HG03175 (cell line): ENCODE results near the gene C12orf42.

Experiments used
- ATAC-seq: cut with Tn5 transposase; IDR thresholded peaks from one replicate; pipeline ENCODE4 v1.9.1; 2021; ENCODE audit warnings: mild to moderate bottlenecking, moderate library complexity; ENCODE audit not compliant: unreplicated experiment

The C12orf42 gene

GRCh38 chr12:103495469-103496456 is at the start of gene C12orf42:
Gene C12orf42, minus strand, starts transcription at chr12:103495968. Its CDS starts 17,542 bp downstream, at chr12:103478426.
- ATAC-seq: peak; percentile 81

DNA sequence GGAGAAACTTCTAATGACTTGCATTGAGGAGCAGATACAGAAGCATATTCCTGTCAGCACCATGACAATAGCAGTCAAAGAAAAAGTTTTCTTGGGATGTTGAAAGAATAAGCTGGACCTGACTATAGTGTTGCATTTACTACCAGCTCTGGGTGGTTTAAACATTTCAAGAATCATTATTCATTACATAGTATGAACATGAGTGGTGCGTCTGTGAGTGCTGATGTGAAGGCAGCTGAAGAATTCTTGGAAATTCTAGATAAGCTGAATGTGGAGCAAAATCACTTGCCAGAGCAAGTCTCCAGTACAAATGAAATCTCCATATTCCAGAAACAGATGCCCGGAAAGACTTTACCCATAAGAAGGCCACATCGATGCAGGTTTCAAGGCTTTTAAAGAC is 46.3 kb upstream of the C12orf42 start:
- no peak for ATAC-seq

DNA sequence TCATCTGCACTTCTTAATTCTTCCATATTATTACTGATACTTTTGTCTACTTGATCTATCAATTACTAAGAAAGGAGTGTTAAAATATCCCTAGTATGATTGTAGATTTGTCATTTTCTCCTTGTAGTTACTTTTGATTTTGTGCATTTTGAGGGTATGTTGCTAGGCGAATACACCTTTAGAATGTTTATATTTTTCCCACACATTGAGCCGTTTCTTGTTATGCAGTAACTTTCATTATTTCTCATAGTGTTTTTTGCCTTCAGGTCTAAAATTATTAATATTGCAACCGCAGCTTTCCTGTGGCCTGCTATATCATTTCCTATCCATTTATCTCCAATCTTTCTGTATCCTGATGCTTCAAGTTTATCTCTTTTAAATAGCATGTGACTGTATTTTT is 44.6 kb upstream of the C12orf42 start:
- no peak for ATAC-seq

- ATAC-seq: no peak
Observed at GRCh38 chr12:103538397-103538796, 42.6 kb upstream of the C12orf42 start.

GRCh38 chr12:103530307-103531066 is 34.7 kb upstream of the C12orf42 start:
- no peak for ATAC-seq

DNA sequence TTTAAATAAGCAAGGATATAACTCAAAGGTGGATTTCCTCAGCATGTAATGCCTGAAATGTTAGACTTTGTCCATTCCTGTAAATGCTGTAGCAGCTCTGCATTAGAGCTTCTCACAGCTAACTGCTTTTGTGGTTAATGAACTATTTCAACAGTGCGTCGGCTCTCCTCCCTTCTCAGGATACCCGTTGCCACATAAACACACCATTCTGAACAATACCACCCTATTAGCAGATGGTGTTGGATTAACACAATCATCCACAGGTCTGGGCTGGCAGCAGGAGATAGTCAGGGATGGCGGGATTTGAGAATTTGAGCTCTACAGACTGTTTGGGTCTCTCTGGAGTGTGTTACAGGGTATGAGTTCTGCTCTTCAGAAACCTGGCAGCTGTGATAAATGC is 33.5 kb upstream of the C12orf42 start:
- ATAC-seq: no peak

DNA sequence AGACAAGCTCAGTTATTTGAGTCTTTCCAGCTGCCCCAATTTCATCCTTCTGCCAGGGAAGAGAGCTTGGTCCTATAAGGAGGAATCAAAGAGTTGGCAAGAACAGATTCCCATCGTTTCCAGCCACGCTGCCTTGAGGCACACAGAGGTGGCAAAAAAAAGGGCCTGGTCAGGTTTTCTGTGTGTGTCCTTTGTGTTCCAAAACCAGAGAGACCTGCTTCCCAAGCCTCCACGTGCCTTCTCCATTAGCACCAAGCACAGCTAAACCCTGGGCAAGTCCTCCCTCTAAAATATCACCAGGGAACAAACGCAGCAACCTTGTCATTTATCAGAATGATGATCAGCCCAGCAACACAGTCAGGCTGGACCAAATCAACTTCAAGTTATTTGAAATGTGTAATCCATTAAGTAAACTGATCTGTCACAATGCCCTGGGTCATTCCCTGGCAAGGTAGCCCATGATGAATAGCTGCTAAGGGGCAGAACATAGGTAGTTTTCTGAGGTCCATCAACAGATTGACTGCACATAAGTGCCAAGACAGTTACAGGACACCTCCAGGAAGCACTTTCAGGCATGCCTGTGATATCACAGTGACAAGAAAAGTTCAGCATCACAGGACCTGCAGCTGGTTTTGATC is 28.6 kb upstream of the C12orf42 start:
- no peak for ATAC-seq

- no peak for ATAC-seq
Observed at GRCh38 chr12:103523771-103524170, 28.0 kb upstream of the C12orf42 start.

GRCh38 chr12:103520686-103521215 is 25.0 kb upstream of the C12orf42 start:
- ATAC-seq: no peak

DNA sequence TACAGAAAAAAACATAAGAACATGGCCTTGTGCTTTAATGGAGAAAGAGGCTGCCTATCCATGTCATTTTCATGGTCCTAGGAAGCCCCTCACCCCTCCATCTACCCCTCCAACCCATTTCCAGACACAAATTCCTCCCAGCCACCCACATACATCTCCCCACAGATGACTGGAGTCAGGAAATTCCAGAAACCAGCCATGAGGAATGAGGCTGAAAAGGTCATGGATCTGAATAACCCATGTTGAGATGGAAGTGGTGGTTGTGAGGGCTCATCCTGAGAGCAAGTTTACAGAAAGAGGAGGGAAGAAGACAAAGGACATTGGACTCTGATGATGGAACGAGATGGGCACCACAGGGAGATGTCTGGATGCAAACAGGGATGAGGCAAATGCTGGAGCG is 23.9 kb upstream of the C12orf42 start:
- ATAC-seq: no peak

GRCh38 chr12:103518899-103519298 is 23.1 kb upstream of the C12orf42 start:
- no peak for ATAC-seq

GRCh38 chr12:103517161-103517560 is 21.4 kb upstream of the C12orf42 start:
- ATAC-seq: no peak

- no peak for ATAC-seq
Observed at GRCh38 chr12:103515341-103515740, 19.6 kb upstream of the C12orf42 start.

DNA sequence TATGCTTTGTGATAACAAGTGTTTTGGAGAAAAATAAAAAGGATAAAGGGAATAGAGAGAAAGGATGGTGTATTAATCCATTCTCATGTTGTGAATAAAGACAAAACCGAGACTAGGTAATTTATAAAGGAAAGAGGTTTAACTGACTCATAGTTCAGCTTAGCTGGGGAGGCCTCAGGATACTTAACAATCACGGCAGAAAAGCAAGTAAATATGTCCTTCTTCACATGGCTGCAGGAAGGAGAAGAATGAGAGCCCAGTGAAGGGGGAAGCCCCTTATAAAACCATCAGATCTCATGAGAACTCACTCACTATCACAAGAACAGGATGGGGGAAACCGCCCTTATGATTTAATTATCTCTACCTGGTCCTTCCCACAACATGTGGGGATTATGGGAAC is 18.1 kb upstream of the C12orf42 start:
- no peak for ATAC-seq

DNA sequence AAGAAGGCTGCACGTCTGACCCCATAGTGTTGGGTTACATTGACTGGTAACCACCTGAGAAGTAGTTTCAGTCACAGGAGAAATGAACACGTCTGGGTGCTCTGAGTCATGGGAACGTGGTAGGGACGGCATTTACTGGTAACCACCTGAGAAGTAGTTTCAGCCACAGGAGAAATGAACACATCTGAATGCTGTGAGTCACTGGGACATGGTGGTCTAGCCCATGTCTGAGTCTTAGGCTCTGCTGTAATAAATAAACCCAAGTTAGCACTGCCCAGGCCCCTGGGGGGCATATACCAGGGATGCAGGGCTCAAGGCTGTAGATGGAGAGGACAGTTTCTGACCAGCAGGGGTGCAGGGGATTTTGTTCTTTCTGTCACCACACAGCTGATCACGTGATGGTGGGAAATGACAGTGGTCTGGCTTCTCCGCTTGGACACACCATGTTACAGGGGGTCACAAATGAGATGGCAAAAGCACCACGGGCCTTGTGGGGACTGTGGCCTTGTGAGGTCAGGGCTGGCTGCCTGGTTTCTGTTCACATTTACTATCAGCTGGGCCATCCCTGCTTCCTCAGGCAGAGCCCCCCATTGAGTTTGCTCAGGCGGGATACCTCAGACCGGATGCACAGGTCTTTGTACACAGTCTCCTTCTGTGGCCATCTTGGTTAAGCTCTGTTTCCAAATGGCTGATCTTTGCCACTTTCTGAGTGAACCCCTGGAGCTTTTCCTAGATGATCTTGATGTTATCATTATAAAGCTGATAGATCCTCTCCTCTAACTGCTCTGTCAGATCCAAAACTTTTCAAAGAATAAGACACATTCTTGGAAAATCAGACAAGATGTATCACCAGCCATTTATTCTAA is 9.8 kb upstream of the C12orf42 start:
- ATAC-seq: peak; percentile 94

DNA sequence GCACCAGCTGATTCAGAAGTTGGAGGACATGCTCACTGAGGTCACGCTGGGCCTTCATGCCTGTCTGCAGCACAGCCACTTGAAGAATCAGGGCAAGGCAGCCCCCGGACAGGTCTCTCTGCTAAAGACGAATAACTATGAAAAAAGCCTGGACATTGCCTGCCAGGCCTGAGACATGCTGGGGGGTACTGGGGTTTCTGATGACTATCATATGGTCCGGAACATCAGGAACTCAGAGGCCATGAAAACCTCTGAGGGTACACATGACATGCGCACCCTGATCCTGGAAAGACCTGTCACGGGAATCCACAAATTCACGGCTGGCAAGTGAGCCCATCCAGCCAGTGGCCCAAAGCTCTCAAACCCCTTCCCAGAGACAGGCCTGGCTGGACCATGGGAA is 8.8 kb upstream of the C12orf42 start:
- no peak for ATAC-seq

DNA sequence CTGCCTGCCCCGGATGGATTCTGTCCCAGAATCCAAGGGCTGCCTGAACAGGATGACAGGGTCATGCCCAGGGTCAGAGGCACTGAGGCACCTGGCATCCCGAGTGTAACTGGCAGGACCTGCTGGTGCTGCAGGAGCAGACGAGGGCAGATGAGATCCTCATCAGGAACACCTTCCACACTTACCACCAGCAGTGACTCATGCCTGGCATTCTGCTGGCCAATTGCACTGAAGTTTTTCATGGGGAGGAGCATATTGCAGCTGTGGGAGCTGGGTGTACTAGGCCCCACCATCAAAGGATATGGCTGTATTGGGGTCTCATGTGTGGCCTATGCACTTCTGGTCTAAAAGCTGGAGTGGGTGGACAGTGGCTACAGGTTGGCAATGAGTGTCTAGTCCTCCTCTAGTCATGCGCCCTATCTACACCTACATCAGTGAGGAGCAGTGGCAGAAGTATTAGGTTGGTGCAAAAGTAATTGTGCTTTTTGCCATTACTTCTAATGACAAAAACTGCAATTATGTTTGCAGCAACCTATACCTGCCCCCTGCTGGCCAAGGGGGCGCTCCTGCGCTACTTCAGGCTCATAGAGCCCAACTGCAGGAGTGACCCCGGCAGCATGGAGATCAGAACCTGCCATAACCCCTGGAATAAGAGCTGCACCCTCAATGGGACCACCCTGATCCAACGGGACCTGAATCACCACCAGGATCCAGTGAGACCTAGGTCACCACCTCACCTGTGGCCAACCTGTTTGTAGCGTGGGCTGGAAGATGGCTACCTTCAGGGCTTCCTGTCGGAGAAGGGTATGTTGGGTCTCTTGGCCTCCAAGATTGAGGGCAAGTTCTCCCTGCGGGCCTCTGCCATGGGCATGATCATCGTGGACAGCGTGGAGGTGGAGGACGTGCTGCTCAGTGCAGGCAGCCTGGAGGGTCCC is 8.0 kb upstream of the C12orf42 start:
- ATAC-seq: no peak

DNA sequence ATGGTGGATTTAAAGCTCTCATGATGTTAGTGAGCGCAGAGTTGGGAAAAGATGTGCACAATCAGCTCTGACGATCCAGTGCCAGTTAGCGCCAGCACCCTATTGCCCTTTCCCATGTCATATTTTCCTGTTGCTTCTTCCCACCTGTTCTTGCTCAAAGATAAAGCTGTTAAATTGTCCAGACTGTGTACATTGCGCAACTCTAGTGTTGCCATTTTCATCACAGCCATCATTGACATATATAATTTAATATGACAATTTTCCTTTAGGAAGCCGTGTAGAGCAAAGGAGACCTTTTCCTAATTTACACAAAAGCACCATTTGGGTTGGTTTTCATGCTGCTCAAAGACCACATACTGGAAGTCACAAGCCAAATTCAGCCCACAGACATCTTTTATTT is 5.7 kb upstream of the C12orf42 start:
- no peak for ATAC-seq

GRCh38 chr12:103499571-103499970 is 3.8 kb upstream of the C12orf42 start:
- no peak for ATAC-seq
